NCI-H2196 (cell line): ENCODE measurements around the gene DBF4B.

ENCODE experiments used
- DNase-seq: peaks from one replicate; lab custom pipeline; 2025; ENCODE audit not compliant: unreplicated experiment; lab: John Stamatoyannopoulos, UW

The DBF4B gene

GRCh38 chr17:44796731-44797130, 88.3 kb downstream of the DBF4B start:
- no peak for DNase-seq

- no peak for DNase-seq
Measured at GRCh38 chr17:44797802-44798201, 89.3 kb downstream of the DBF4B start.

- no peak for DNase-seq
Measured at GRCh38 chr17:44798356-44798755, 89.9 kb downstream of the DBF4B start.
